ENCODE data around the gene WDTC1.

GRCh38 chr1:27303509-27303908 lies 69.1 kb downstream of the WDTC1 start:
- TF ChIP-seq CTCF (optimal IDR thresholded peaks at IDR 0.05 in 1 of 3, IDR thresholded peaks at IDR 0.05 in 1 of 3, conservative IDR thresholded peaks at IDR 0.05 in 1 of 3; ENCODE audit: extremely low read depth in 1 of 3, insufficient read depth in 2 of 3, low read length in 3 of 3): no peak
- TF ChIP-seq EZH2 (IDR thresholded peaks at IDR 0.05; ENCODE audit: low read length): no peak
